ENCODE measurements around the gene FANCC.

- no peak for TF ChIP-seq TAF1 (IDR thresholded peaks at IDR 0.05; ENCODE audit: borderline replicate concordance, low read depth, low read length)
- TF ChIP-seq, protein P1, sequence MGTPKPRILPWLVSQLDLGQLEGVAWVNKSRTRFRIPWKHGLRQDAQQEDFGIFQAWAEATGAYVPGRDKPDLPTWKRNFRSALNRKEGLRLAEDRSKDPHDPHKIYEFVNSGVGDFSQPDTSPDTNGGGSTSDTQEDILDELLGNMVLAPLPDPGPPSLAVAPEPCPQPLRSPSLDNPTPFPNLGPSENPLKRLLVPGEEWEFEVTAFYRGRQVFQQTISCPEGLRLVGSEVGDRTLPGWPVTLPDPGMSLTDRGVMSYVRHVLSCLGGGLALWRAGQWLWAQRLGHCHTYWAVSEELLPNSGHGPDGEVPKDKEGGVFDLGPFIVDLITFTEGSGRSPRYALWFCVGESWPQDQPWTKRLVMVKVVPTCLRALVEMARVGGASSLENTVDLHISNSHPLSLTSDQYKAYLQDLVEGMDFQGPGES (IDR thresholded peaks at IDR 0.05; ENCODE audit: low read depth, low read length): no peak
- TF ChIP-seq EP300 (IDR thresholded peaks at IDR 0.05; ENCODE audit: borderline replicate concordance in 1 of 2, low read depth in 1 of 2, low read length in 1 of 2): no peak
- no peak for TF ChIP-seq CTCF (IDR thresholded peaks at IDR 0.05)
- no peak for TF ChIP-seq MXI1 (IDR thresholded peaks at IDR 0.05; ENCODE audit: low read depth, low read length)
Observed at GRCh38 chr9:95102572-95102971, 214.9 kb downstream of the FANCC start.
